HG02884 (cell line): Measurements from ENCODE around the gene ERMP1.
"Not testable (repeated sequence)": the region's sequence is repeated elsewhere in the genome, so short reads cannot be mapped to it uniquely, and the experiment has no call there.

Experiments used
- ATAC-seq: cut with Tn5 transposase; IDR thresholded peaks from one replicate; pipeline ENCODE4 v1.9.1; 2021; ENCODE audit warnings: mild to moderate bottlenecking, moderate library complexity; ENCODE audit not compliant: unreplicated experiment

ERMP1 gene

DNA sequence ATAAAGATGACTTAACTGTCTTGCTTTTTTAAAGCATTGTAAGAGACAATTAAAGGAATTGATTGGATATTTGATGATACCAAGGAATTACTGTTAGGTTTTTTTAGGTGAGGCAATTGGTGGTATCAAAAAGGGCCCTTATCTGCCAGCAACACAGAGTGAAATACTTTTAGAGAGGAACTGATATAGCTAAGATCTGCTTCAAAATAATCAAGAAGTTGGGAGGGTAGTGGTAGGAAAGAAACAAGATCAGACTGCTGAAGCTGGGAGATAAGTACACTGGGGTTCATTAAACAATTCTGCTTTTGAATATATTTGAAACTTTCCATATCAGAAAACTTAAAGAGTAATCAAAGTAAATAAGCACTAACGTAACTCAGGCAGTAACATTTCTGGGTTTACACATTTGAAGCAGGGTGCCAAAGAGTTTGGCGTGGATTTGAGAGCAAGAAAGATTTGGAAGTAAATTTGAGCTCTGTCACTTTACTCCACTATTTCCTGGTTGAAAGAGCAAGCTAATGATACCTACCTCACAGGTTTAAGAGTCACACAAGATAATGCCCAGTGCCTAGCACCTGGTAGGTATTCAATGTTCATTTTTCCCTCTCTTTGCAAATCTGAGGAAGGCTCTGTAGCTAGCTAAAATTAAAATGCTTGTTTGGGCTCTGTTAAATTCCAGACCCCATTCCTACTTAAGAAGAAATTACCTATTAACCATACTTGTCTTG, 6.9 kb downstream of the ERMP1 start:
- ATAC-seq: no peak

DNA sequence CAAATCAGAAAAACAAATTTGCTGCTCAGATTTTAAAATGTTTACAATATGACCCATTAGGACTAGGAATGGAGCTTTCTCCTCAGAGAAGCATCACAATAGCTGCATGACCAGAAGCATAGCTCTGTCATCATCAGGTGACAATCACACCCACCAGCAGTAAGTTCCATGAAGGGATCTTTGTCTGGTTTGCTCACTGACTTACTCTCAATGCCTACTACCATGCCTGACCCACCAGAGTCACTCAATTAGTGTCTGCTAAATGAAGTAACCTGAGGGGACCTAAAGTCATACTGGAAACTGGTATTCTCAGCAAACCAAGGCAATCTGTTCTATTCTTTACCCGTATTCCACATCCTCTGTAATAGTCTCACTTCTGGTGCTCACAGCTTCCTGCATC, 7.7 kb downstream of the ERMP1 start:
- no peak for ATAC-seq

DNA sequence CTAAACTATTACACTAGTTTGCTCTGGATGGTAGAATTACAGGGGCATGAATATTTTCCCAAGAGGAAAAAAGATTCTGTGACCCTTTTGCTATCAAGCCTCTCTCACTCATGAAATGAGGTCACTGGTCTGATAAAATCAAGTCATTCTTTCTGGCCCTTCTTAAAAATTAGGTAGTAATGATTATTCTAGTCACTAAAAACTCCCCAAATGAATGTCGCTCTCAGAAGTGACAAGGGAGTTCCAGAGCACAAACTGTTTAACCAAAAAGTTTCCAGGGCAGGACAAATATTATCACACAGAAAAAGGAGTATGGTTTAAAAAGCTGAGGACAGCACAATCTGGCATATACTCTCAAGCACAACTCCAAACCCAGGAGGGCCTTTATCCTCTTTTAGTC, 12.5 kb downstream of the ERMP1 start:
- no peak for ATAC-seq

DNA sequence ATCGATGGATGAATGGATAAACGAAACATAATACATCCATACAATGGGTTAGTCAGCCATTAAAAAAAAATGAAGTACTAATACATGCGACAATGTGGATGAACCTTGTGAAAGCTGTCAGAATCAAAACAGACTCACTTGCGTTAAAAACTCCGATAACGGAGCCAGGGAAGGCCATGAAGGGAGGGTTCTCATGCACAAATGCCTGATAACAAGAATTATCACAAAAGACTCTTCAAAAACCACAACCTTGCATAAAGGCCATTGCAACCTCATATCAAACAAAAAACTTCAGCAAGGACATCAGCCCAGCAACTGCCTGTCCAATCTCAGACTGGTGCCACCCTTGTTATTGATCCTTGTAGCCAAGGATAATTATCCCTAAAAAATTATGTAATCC, 13.7 kb downstream of the ERMP1 start:
- ATAC-seq: no peak

DNA sequence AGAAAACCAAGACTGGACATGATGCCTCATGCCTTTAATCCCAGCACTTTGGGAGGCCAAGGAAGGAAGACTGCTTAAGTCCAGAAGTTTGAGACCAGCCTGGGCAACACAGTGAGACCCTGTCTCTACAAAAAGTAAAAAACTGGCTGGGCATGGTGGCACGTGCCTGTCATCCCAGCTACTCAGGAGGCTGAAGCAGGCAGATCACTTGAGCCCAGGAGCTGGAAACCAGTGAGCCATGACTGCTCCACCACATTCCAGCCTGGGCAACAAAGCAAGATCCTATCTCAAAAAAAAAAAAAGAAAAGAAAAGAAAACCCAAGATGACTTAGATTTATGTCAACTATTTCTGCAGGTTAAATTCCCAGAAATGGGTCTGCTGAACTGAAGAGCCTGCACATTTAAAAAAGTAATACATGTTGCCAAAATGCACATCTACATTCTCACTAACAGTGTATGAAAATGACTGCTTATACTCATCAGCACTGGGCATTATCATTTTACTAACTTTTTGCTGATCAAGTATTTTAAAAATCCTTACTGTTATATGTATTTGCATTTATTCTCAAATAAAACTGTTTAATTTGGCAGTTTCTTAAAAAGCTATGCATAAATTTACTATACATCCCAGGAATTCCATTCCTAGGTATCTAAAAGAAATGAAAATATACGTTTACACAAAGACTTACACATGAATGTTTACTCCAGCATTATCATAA, 14.3 kb downstream of the ERMP1 start:
- ATAC-seq: no peak

DNA sequence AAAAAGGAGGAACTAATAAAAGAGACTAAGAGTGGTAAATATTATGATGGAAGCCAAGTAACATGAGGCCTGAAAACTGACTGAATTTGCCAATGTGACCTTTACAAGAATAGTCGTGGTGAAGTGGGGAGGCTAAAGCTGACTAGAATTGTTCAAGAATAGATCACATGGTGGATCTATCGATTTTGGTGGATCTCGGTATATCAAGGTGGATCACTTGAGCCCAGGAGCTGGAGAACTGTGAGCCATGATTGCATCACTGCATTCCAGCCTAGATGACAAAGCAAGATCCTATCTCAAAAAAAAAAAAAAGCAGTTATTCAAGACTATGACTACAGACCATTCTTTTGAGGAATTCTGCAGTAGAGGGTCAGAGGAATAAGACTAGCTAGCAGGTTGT, 15.1 kb downstream of the ERMP1 start:
- no peak for ATAC-seq

DNA sequence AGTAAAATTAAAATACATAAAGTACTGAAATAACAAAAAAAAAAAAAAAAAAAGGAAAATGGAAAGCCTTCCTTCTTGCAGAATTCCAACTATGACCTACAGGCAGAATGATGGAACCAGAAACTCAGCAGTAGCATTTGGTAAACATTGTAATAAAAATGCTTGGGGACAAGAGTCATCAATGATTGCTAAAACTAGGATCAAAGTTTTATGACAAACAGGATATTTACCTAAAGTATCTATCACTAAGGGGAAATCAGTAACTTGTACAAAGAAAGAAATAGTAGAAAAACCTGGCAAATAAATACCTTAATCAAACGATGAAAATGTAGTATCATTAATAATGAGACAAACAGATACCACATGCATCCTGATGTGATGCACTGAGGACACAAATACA, 17.5 kb downstream of the ERMP1 start:
- ATAC-seq: no peak

DNA sequence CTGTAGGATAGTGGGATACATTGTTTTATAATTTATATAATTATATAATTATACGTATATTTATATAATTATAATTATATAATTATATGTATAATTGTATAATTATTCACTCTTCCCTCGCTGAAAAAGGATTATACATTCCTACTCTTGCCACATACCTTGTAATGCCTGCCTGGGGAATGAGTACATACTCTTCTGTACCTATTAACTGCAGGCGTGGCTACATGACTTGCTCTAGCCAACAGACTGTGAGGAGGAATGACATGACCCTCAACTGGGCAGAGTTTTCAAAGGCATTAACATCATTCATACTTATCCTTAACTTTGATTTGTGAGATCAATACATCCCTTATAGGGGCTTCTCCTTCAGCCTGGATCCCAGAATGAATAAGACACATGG, 19.1 kb downstream of the ERMP1 start:
- no peak for ATAC-seq

DNA sequence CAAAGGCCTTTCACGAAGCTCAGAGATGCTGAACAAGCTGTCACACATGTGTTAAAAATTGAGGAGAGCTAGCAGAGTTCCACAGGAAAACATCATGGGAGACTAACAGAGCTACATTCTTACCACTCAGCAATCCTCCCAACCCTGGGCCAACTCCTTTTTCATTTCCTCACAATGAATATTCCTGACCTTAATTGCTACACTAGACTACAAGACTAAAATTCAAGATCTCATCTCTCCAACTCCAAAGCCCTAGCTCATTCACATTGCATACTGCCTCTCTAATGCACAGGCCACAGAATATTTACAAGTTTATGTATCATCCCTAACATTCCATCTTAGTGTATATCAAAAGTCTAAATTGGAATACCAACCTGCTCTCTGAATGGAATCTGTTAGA, 21.2 kb downstream of the ERMP1 start:
- ATAC-seq: no peak

DNA sequence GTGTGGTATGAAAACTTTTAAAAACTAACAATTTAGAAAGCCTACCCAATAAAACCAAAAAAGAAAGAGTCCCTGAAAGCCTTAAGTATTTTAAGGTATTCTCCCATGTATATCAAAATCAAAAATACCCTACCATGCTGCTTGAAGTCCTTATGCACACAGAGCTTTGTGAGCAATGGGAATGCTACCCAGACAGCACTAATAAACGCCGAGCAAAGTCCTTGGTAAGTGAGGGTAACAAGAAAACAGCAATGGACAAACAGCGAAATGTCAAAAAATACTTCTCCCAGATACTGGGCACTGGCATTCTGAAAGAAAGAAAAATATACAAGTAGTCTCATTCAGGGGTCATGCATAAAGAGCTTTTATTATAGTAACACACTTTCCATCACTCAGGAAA, 27.4 kb downstream of the ERMP1 start:
- no peak for ATAC-seq

DNA sequence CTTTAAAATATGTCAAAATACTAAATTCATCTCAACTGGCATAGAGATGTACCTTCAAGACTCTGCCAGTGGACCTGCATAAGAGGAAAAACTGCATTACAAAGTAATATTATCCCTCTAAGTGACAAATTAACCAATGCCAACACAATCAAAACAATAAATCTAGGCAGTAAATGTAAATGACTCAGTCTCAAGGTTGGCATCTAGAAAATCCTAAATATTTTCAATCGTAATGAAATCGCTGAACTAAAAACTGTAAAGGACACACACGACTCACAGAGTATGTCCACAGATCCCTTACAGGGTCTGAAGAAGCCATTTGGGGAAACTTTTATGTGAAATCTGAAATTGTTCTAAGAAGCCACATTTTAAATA, 31.2 kb downstream of the ERMP1 start:
- no peak for ATAC-seq

DNA sequence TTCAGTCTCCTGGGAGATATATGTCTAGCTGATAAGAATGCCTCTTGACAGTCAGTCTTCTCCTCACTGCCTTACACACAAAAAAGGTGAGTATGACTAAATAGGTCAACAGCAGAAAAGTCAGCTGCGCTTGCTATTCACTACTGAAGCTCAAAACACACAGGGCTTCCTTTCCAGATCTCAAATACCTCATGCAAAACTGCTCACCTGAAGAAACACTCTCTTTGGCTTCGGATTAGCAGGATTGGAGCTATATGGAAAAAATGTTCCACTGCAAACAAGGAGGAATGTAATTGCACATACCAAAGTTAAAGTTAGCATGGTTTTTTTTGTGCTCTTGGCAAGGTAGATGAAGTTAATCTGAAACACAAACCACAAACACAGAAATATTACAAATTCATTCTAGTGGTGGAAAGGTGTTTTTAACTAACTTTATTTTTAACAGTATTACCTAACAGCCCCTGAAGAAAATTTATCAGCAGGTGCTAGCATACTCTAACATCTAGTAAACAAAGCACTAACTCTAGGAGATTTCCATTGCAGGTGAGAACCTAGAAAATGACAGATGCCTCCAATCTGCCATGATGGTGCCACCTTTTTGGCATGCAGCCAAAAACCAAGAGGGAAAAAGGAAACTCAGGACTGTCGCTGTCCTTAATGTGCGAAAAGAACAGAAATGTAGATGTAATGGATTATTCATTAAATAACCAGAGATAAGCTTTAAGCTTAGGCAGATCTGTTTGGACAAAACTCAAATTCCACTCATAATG, 31.8 kb downstream of the ERMP1 start:
- no peak for ATAC-seq

DNA sequence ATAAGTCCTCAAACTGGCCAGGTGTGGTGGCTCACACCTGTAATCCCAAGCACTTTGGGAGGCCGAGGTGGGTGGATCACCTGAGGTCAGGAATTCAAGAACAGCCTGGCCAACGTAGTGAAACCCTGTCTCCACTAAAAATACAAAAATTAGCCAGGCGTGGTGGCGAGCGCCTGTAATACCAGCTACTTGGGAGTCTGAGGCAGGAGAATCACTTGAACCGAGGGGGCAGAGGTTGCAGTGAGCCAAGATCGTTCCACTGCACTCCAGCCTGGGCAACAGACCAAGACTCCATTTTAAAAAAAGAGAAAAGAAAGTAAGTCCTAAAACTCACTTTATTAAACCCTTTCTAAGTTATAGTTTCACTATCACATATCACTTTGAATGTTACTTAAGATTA, 32.5 kb downstream of the ERMP1 start:
- ATAC-seq: not testable (repeated sequence)

DNA sequence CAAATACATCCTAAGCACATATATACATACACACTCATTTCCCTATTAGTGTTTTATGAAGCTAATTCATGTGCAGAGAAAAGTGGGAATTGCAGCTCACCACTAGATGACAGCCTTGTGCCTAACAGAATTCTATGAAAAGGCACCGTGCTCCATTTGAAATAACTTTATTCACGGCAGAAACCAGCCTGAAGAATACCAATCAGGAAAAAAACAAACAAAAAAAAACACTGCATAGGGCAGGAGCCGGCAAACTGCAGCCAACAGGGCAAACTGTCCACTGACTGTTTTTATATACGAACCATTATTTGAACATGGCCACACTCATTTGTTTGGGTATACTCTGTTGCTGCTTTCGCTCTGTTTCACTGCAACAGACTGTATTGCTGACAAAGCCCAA, 33.6 kb downstream of the ERMP1 start:
- no peak for ATAC-seq

DNA sequence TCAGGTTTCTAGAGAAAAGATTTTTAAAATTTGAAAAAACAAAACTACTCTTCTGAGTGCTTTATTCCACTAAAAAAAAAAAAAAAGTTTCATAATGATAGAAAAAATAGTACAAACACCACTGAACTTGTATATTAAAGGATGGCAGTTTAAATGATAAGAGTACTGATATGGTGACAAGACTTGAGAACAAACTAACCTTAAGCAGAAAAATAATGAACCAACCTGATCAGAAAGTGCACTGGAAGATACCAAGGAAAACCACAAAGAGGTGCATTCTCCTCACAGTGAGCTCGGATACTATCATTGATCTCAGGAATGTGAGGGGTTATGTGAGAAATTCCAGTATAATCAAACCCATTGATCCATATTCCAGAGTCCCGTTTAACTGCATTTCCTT, 34.3 kb downstream of the ERMP1 start:
- no peak for ATAC-seq

DNA sequence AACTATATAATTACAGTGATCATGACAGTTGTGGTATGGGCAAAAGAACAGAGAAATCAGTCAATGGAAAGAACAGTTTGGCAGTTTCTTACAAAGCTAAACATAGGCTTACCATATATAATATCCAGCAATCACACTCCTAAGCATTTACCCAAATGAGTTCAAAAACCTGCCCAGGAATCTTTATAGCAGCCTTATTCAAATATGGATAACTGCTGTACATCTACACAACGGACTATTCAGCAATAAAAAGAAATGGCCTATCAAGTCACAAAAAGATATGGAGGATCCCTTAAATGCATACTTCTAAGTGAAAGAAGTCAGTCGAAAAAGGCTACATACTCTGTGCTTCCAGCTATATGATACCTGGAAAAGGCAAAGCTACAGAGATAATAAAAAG, 36.6 kb downstream of the ERMP1 start:
- ATAC-seq: no peak

DNA sequence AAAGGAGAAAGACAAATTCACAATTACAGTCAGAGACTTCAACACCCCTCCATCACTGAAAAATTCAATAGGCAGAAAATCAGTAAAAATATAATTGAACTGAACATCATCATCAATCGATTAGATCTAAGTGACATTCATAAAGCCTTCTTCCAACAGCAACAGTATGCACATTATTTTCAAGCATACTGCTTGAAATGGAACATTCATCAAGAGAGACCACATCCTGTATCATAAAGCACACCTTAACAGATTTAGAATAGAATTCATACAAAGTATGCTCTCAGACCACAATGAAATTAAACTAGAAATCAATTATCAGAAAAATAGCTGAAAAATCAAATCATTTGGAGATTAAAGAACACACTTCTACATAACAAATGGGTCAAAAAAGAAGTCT, 39.1 kb downstream of the ERMP1 start:
- no peak for ATAC-seq

DNA sequence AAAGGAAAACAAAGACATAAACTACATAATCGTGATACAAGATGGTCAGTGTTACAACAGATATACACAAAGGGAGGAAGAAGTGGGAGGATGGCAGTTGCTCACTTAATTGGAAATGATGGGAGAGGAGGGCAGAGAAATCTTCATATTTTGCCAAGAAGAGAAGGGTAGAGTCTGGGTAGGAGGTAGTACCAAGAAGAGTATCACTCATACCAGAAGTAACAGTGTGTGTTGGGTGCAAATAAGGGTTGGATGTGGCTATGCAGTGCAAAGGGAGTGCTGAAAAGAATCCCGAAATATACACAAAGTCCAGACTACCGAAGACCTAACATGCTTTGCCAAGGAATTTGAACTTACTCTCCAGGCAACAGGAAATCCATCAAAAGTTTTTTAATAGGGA, 41.0 kb downstream of the ERMP1 start:
- no peak for ATAC-seq

DNA sequence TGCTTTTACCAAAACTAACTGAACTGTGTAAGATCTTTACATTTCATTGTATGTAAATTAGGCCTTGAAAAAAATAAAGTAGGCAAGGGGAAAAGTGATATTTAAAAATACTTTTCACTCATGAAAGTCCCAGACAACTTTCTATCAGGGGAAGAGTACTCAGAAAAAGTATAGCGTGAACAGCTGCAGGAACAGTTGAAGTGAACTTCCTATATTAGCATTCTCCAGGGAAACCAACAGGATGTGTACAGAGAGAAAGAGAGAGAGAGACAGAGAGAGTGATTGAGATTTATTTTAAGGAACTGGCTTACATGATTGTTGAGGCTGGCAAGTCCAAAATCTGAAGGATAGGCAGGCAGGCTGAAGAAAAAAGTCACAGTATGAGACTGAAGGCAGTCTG, 42.0 kb downstream of the ERMP1 start:
- ATAC-seq: no peak

DNA sequence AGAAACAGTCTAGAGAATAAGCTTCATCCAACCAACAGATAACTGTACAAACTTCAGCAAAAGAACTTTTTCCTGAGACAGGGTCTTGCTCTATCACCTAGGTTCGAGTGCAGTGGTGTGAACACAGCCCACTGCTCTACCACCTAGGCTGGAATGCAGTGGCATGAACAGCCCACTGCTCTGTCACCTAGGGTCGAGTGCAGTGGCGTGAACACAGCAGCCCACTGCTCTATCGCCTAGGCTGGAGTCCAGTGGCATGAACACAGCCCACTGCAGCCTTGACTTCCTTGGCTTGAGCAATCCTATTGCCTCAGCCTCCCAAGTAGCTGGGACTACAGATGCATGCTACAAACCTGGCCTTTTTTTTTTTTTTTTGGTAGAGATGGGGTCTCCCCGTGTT, 43.4 kb downstream of the ERMP1 start:
- ATAC-seq: no peak

DNA sequence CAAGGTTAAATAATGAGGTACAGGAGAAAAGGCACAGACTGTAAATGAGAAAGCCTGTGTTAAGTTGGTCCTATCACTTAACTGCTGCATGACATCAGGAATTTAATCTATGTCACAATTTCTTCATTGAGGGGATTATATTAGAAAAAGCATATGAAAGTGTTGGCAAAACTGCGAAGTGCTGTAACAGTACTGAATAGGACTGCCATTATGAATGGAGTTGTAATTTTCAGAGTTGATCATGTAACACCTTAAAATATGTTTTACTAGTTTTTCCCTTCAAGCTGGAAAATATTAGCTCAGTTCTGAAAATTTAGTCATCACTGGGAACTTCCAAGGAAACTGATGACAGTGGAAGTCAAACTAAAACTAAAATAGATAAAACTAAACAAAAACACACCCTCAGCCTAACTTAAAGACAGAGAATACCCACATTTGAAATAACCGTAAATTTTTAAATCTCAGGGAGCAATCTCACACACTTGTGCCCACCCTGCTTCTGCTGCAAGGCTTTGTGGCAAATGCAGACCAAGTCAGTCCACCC, 45.1 kb downstream of the ERMP1 start:
- no peak for ATAC-seq

DNA sequence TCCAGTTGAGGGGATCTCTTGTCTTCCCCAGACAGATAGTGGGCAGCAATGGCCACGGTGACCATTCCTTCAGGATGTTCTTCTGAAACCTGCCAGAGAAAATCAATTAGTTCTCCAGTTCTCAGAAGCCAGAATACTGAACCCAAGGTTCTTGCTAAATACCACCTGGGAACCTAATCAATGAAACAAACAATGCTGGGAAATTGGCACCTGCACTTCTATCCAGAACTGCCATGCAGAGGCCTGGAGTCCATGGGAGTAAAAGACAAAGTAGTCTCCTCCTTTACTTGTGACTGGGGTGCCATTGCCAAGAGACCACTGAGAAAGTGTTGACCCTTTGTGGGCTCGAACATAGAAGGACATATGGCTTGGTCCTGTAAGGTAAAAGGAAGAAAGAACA, 45.7 kb downstream of the ERMP1 start:
- no peak for ATAC-seq
